Measurements from ENCODE around the gene STRIP2. TPM values are rescaled to one million over a fixed set of nuclear protein-coding genes. Genes with fewer than 3 reads are reported as not detected.

Gene STRIP2, protein sequence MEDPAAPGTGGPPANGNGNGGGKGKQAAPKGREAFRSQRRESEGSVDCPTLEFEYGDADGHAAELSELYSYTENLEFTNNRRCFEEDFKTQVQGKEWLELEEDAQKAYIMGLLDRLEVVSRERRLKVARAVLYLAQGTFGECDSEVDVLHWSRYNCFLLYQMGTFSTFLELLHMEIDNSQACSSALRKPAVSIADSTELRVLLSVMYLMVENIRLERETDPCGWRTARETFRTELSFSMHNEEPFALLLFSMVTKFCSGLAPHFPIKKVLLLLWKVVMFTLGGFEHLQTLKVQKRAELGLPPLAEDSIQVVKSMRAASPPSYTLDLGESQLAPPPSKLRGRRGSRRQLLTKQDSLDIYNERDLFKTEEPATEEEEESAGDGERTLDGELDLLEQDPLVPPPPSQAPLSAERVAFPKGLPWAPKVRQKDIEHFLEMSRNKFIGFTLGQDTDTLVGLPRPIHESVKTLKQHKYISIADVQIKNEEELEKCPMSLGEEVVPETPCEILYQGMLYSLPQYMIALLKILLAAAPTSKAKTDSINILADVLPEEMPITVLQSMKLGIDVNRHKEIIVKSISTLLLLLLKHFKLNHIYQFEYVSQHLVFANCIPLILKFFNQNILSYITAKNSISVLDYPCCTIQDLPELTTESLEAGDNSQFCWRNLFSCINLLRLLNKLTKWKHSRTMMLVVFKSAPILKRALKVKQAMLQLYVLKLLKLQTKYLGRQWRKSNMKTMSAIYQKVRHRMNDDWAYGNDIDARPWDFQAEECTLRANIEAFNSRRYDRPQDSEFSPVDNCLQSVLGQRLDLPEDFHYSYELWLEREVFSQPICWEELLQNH
- polyA plus RNA-seq: 7.4 and 8.0 TPM in 2 replicates
- 6.3 and 7.9 TPM in 2 replicates for polyA minus RNA-seq

GRCh38 chr7:129433847-129434674, at the start of gene STRIP2:
Gene STRIP2, plus strand, starts transcription at chr7:129434432. Its CDS starts 41 bp downstream, at chr7:129434473.
- H2AFZ ChIP-seq (ENCODE audit: low read depth, low read length): peak within 1 kb of the TSS; percentile 78
- H4K20me1 ChIP-seq (ENCODE audit: insufficient read depth): no peaks in the 10 kb centered on the region
- no peaks in the 10 kb centered on the region for H3K36me3 ChIP-seq (ENCODE audit: insufficient read depth, low read length)
- H3K9me2 ChIP-seq (ENCODE audit: insufficient read depth, low read length): no peaks in the 10 kb centered on the region
- H3K27ac ChIP-seq (ENCODE audit: low read length): peak within 1 kb of the TSS; percentile 45
- H3K4me2 ChIP-seq (ENCODE audit: low read length): peak within 1 kb of the TSS; percentile 88
- peak; percentile 88 for TF ChIP-seq TAF1 (IDR thresholded peaks at IDR 0.05; ENCODE audit: low read depth)
- no peak for TF ChIP-seq EZH2 (IDR thresholded peaks at IDR 0.05; ENCODE audit: borderline replicate concordance, insufficient read depth, low read length, poor library complexity, severe bottlenecking)
- TF ChIP-seq SMC3 (conservative IDR thresholded peaks at IDR 0.05; ENCODE audit: poor library complexity): peak; percentile 51
- TF ChIP-seq, protein P1, sequence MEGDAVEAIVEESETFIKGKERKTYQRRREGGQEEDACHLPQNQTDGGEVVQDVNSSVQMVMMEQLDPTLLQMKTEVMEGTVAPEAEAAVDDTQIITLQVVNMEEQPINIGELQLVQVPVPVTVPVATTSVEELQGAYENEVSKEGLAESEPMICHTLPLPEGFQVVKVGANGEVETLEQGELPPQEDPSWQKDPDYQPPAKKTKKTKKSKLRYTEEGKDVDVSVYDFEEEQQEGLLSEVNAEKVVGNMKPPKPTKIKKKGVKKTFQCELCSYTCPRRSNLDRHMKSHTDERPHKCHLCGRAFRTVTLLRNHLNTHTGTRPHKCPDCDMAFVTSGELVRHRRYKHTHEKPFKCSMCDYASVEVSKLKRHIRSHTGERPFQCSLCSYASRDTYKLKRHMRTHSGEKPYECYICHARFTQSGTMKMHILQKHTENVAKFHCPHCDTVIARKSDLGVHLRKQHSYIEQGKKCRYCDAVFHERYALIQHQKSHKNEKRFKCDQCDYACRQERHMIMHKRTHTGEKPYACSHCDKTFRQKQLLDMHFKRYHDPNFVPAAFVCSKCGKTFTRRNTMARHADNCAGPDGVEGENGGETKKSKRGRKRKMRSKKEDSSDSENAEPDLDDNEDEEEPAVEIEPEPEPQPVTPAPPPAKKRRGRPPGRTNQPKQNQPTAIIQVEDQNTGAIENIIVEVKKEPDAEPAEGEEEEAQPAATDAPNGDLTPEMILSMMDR (IDR thresholded peaks at IDR 0.05; ENCODE audit: poor library complexity, severe bottlenecking): peak; percentile 38
- TF ChIP-seq REST (IDR thresholded peaks at IDR 0.05; ENCODE audit: borderline replicate concordance): peak; percentile 39
- TF ChIP-seq MXI1 (conservative IDR thresholded peaks at IDR 0.05; ENCODE audit: poor library complexity, severe bottlenecking): peak; percentile 73
- peak; percentile 52 for TF ChIP-seq POLR2AphosphoS5 (IDR thresholded peaks at IDR 0.05)
- TF ChIP-seq EP300 (conservative IDR thresholded peaks at IDR 0.05; ENCODE audit: poor library complexity, severe bottlenecking): no peak
- peak; percentile 40 for TF ChIP-seq RAD21 (conservative IDR thresholded peaks at IDR 0.05)
- no peaks in the 10 kb centered on the region for H3F3A ChIP-seq (ENCODE audit: insufficient read depth, low read length, poor library complexity, severe bottlenecking)
- H3K27me3 ChIP-seq (ENCODE audit: insufficient read depth, low read depth, low read length): no peaks in the 10 kb centered on the region
- no peaks in the 10 kb centered on the region for H3K79me2 ChIP-seq (replicated peaks; ENCODE audit: insufficient read depth, low read length)
- H3K4me3 ChIP-seq (ENCODE audit: low read length): peak within 1 kb of the TSS; percentile 93
- peak within 1 kb of the TSS; percentile 73 for H3K9ac ChIP-seq (ENCODE audit: low read length)
- no peaks in the 10 kb centered on the region for H3K9me3 ChIP-seq (ENCODE audit: low read length)

Data from neural cell (in vitro differentiated cells).